AG08396 (cell line): Measurements from ENCODE around the gene PTPN7.
A peak's percentile ranks its signal among the peaks of the same experiment; 100 is the strongest.
"Not testable (repeated sequence)": the region's sequence is repeated elsewhere in the genome, so short reads cannot be mapped to it uniquely, and the experiment has no call there.

Experiments used
- DNase-seq: peaks from one replicate; pipeline ENCODE4 v3.0.0; 2012; ENCODE audit warnings: low spot score, mixed read lengths

Gene PTPN7

GRCh38 chr1:202152399-202152798, 8.0 kb downstream of the PTPN7 start:
- DNase-seq = no peak

DNA sequence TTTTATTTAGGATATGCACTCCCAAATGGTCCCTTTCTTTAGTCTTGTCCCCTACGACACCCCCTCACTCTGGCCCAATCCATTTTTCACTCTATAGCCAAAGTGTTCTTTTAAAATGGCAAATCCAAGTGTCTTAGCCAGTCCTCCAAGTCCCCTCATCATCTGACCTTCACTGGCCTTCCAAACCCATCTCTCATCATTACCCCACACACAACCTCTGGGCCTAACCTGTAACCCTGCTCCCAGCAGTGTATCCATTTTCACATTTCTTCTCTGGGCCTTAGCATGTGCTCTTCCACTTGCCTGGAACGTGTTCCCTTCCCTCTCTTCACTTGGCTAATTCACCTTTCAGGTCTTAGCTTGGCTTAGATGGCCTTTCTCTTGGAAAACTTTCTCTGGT, 9.4 kb downstream of the PTPN7 start:
- no peak for DNase-seq

DNA sequence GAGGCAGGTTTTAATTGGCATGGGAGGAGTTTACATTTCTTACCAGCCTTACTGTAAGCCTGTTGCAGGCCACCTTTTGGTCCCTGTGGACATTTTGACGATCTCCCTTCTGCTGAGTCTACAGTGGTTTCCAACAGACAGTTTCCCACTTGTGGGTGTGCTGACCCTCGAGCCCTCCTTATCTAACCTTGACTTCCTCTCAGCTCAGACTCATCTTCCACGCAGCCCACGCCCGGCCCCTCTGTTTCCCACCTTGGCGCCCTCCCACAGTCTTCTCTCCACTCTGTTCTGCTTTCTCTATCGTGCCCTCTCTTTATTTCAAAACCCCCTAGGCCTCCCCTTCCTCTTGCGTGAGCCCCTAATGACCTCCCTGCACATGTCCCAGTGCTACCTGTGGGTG, 9.8 kb downstream of the PTPN7 start:
- no peak for DNase-seq

- DNase-seq = no peak
Observed at GRCh38 chr1:202150187-202150586, 10.2 kb downstream of the PTPN7 start.

GRCh38 chr1:202149566-202149965, 10.8 kb downstream of the PTPN7 start:
- DNase-seq = peak; percentile 57

GRCh38 chr1:202148391-202148790, 12.0 kb downstream of the PTPN7 start:
- DNase-seq = no peak

- no peak for DNase-seq
Observed at GRCh38 chr1:202146993-202147392, 13.4 kb downstream of the PTPN7 start.

- no peak for DNase-seq
Observed at GRCh38 chr1:202146279-202146678, 14.1 kb downstream of the PTPN7 start.

DNA sequence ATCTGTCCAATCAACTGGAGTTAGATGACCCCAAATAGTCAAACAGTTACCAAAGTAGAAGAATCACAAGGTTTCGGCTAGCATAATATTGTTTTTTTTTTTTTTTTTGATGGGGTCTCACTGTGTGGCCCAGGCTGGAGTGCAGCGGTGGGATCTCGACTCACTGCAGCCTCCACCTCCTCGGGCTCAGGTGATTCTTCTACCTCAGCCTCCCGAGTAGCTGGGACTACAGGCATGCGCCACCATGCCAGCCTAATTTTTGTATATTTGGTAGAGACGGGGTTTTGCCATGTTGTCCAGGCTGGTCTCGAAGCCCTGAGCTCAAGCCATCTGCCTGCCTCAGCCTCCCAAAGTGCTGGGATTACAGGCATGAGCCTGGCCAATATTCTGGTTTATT, 14.7 kb downstream of the PTPN7 start:
- not testable (repeated sequence) for DNase-seq

DNA sequence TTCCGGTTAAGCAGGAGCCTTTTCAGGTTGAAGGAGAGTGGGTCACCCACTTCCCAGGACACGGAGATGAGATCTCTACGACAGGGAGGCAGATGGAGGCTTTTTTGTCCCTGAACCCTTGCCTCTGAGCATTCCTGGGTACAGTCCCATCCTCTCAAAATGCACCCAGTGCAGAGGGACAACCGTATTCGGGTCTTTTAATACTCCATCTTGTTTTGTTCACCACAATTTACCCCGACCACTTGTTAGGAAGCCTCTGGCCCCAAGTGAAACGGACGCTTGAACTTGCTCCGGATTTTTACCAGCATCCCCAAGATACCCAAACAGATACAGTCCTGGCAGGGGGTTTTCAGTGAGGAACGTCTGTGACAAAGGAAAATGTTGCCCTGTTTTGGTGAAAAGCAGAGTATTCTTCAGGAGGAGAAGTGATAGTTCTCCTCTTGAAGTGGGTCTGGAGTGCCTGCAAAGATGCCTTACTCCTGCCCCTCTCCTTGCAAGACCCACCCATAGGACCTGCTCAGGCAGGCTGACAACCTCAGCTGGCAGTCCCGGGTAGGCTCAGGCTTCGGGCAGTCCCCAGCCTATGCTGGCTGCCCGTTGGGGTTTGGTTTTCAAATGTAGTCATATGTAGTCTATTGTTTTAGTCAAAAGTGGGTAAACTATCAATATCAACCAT, 15.2 kb downstream of the PTPN7 start:
- no peak for DNase-seq

GRCh38 chr1:202144402-202145067, 15.9 kb downstream of the PTPN7 start, which contains the start of gene ARL8A:
Gene ARL8A, minus strand, starts transcription at chr1:202144737. Its CDS starts 165 bp downstream, at chr1:202144572.
- peak; percentile 90 for DNase-seq

DNA sequence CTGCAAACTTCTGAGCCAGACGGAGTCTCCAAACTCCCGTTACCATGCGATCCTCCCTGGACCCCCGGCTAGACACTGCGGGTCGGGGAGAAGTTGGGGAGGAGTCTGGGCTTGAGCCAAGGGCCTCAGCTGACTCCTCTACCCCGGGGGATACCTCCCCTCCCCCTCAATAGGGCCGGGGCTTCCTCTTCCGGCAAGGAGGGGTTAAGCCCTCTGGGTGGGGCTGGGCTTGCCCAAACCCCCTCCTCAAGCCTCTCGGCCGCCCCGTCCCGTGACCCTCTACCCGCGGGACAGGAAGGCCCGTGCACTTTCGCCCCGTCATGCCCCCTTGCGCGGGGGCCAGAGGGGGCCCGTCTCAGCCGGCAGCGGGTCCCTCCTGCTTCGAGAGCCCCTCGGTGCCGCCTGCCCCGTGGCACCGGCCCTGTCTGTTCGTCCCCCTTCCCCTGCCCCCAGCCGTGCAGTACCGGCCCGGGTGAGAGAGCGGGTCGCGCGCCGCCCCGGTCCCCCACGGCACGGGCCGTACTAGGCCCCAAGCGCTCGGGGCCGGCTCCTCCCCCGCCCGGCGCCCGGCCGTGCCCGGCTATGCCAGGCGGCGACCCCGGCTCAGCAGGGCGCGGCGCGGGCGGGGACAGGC, 16.5 kb downstream of the PTPN7 start:
- peak; percentile 73 for DNase-seq

- DNase-seq = peak; percentile 46
Observed at GRCh38 chr1:202143011-202143767, 17.2 kb downstream of the PTPN7 start.

DNA sequence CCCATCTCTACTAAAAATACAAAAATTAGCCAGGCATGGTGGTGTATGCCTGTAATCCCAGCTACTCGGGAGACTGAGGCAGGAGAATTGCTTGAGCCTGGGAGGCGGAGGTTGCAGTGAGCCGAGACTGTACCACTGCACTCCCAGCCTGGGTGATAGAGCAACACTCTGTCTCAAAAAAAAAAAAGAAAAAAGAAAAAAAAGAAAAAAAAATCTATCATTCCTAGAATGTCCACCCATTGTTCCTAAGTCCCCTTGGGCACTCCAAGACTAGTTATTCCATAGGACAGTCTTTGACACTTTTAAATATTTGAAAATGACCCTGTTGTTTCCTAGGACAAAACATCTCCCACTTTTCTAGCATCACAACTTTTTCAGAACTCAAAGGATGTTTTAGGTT, 18.9 kb downstream of the PTPN7 start:
- not testable (repeated sequence) for DNase-seq

DNA sequence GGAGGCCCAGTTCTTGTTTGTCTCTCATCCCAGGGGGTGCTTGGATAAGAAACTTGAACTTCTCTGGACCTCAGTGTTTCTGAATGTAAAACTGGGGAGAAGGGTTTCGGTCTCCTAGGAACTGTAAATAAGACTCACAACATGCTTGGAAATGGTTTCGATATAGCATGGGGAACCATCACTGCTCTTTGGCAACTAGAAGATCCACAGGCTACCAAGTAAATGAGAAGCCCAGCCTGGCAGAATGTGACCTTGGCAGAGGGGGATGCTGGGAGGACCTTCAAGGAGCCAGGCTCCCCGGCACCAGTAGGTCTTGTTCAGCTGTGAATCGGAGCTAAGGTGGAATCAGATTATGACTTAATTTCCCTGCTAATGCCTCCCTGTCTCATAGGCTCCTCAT, 19.6 kb downstream of the PTPN7 start:
- DNase-seq = no peak

- peak; percentile 91 for DNase-seq
Observed at GRCh38 chr1:202135221-202135721, 25.1 kb downstream of the PTPN7 start.

- DNase-seq = no peak
Observed at GRCh38 chr1:202134645-202135172, 25.7 kb downstream of the PTPN7 start.

- no peak for DNase-seq
Observed at GRCh38 chr1:202133989-202134388, 26.4 kb downstream of the PTPN7 start.

- DNase-seq = no peak
Observed at GRCh38 chr1:202133496-202133895, 26.9 kb downstream of the PTPN7 start.

DNA sequence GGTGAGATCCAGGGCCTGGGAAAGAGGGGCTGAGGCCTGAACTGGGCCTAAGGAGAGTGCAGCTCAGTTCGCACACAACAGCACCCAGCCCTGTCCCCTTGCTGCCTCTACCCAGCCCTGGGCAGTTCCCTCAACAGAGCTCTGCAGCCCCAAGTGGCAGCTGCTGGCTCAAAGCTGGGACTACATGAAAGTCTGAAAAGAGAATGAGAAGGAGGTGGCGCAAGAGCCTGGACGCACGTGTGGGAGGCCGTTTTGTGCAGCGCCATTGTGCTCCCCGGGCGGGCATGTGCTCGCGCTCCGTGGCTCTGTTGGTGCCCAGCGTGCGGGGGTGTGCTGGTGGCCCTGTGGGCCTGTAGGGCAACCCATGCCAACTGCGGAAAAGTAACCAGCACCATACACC, 27.4 kb downstream of the PTPN7 start:
- no peak for DNase-seq

GRCh38 chr1:202131956-202132821, 28.2 kb downstream of the PTPN7 start:
- DNase-seq = peak; percentile 47
